NT2/D1 (cell line): Measurements from ENCODE around the gene RASAL1.
A peak's percentile ranks its signal among the peaks of the same experiment; 100 is the strongest.

Source experiments
- DNase-seq: peaks from one replicate; pipeline ENCODE4 v3.0.0-alpha.2; 2011; ENCODE audit warnings: low read depth, low spot score
- H3K27me3 ChIP-seq: 2 replicates; pipeline ENCODE4 v1.6.0; 2011; ENCODE audit warnings: mild to moderate bottlenecking; ENCODE audit not compliant: insufficient read length, insufficient read depth
- H3K36me3 ChIP-seq: 2 replicates; pipeline ENCODE4 v1.6.1; 2011; ENCODE audit warnings: mild to moderate bottlenecking, low read length, mixed read lengths; ENCODE audit not compliant: insufficient read depth, insufficient read length
- H3K4me1 ChIP-seq: 2 replicates; pipeline ENCODE4 v1.5.1; 2011; ENCODE audit not compliant: insufficient read depth, insufficient read length
- H3K4me3 ChIP-seq: 2 replicates; pipeline ENCODE4 v1.5.1; 2011; ENCODE audit warnings: low read depth; ENCODE audit not compliant: insufficient read length
- H3K9ac ChIP-seq: 2 replicates; pipeline ENCODE4 v1.6.0; 2011; ENCODE audit warnings: low read depth; ENCODE audit not compliant: insufficient read length
- H3K9me3 ChIP-seq: 2 replicates; pipeline ENCODE4 v1.5.1; 2011; ENCODE audit warnings: mild to moderate bottlenecking, low read length; ENCODE audit not compliant: insufficient read depth
- SUZ12 ChIP-seq: IDR thresholded peaks from 2 replicates; pipeline ENCODE4 v1.6.1; 2011; ENCODE audit not compliant: insufficient read length, insufficient read depth; ENCODE audit errors: extremely low read depth
- YY1 ChIP-seq: IDR thresholded peaks from 2 replicates; pipeline ENCODE4 v1.6.1; 2011; ENCODE audit not compliant: insufficient read length, insufficient read depth
- ZNF274 ChIP-seq: IDR thresholded peaks from 2 replicates; pipeline ENCODE4 v1.6.1; 2011; ENCODE audit warnings: mild to moderate bottlenecking, low read depth, low read length

The RASAL1 gene

DNA sequence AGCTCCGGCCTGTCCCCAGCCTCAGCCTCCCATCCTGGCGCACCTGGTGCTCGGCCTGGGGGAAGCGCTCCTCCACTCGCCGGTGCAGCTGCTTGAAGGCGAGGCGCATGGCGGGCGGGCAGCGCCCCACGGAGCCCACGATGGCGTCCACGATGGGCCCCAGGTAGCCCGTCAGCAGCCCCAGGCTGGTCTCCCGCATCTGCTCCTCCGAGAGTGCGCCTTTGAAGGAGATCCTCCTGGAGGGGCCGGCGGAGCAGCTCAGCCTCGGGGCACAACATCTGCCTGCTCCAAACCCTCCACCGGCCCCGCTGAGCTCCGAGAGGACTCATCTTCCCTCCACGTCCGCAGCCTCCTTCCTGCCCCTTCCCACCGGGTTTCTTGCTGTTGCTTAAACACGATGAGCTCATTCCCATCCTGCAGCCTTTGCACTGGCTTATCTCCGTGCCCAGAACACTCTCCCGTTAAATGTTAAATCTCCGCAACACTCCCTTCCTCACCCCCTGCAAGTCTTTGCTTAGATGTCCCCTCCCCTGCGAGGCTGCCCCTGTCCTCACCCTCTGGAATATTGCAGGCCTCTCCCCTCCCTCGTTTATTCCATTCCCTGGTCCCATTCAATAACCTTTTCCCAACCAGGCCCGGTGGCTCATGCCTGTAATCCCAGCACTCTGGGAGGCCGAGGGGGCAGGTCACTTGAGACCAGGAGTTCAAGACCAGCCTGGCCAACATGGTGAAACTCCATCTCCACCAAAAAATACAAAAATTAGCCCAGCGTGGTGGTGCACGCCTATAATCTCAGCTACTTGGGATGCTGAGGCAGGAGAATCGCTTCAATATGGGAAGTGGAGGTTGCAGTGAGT lies 23.3 kb downstream of the RASAL1 start:
- Histone ChIP-seq H3K27me3 (no peaks in the 10 kb centered on the region), H3K4me3 (no peak overlapping the region), H3K4me1 (peaks cover 3% of the 10 kb centered on the region), H3K9ac (peak overlapping the region; percentile 37), H3K9me3 (no peaks in the 10 kb centered on the region), H3K36me3 (no peaks in the 10 kb centered on the region)
- TF ChIP-seq YY1 (no peak), ZNF274 (no peak), SUZ12 (no peak)
- no peak for DNase-seq

DNA sequence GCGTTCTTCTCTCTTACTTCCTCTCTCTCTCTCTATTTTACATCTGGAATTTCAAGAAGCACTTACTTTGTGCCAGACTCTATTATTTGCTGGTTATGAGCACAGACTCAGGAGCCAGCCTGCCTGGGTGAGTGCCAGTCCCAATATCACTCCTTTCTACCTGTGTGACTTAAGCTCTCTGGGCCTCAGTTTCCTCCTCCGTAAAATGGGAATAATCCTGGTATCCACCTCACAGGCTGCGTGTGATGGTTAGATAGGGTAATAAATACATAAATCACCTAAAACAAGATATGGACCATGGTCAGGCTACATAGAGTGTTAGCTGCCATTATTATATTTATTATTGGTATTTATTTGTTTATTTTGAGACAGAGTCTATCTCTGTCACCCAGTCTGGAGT lies 24.3 kb downstream of the RASAL1 start:
- Histone ChIP-seq H3K9ac (no peak overlapping the region), H3K36me3 (no peaks in the 10 kb centered on the region), H3K4me3 (no peak overlapping the region), H3K27me3 (no peaks in the 10 kb centered on the region), H3K9me3 (no peaks in the 10 kb centered on the region), H3K4me1 (peaks cover 3% of the 10 kb centered on the region)
- DNase-seq: no peak
- TF ChIP-seq ZNF274 (no peak), SUZ12 (no peak), YY1 (no peak)

DNA sequence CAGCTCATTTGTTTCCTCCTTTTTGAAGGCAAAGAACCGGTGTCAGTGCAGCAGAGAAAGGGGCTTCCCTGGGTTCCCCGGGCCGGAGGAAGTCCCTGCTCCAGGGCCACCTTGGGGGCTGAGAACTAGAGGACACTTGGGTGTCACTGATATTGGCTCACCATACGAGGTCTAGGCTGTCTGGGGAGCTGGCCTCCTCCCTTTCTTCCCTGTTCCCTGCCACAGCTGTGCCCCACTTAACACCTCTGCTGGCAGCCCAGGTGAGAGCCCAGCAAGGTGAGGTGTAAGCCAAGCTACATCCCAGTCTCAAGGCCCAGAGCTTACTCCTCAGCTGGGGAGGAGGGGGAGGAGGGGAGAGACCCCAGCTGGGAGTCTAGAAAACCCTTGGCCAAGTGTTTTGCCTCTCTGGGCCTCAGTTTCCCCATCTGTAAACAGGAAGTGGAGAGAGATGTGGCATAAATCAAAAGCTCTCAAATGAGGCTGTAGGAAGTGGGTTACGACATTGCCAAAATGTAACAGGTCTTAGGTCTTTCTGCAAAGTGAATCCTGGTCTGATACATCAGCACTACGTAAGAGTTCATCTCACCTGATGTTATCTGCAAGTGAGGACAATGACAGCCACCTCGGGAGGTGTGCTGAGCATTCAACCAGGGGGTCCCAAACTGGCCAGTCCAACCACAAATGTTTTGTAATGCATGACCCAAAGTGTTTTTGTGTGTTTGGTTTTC lies 25.5 kb downstream of the RASAL1 start:
- no peak for DNase-seq
- TF ChIP-seq SUZ12: no peak
- no peak for TF ChIP-seq YY1
- TF ChIP-seq ZNF274: no peak
- no peak overlapping the region for H3K4me3 ChIP-seq
- H3K36me3 ChIP-seq: no peaks in the 10 kb centered on the region
- H3K9me3 ChIP-seq: no peaks in the 10 kb centered on the region
- no peaks in the 10 kb centered on the region for H3K27me3 ChIP-seq
- peaks cover 10% of the 10 kb centered on the region for H3K4me1 ChIP-seq
- no peak overlapping the region for H3K9ac ChIP-seq

DNA sequence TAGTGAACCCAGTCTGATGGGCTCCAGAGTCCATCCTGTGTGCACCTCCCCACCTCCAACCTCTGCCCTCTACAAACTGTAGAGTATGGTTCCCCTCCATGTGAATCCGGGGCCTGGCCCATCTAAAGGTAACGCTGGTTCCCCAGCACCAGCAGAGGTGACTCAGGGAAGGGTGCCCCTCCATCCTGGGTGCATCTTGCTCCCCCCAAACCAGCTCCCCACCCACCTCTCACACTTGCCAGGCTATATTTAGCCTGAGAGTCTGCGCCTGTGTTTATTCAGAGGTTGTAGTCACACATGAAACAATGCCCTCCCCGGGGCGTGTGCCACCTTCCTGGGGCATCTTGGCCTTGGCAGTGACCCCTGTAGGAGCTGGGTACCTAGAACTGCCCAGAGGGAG lies 26.2 kb downstream of the RASAL1 start:
- TF ChIP-seq YY1: no peak
- TF ChIP-seq SUZ12: no peak
- TF ChIP-seq ZNF274: no peak
- DNase-seq: no peak
- Histone ChIP-seq H3K36me3 (no peaks in the 10 kb centered on the region), H3K9ac (no peak overlapping the region), H3K4me3 (no peak overlapping the region), H3K9me3 (no peaks in the 10 kb centered on the region), H3K4me1 (peaks cover 10% of the 10 kb centered on the region), H3K27me3 (no peaks in the 10 kb centered on the region)

DNA sequence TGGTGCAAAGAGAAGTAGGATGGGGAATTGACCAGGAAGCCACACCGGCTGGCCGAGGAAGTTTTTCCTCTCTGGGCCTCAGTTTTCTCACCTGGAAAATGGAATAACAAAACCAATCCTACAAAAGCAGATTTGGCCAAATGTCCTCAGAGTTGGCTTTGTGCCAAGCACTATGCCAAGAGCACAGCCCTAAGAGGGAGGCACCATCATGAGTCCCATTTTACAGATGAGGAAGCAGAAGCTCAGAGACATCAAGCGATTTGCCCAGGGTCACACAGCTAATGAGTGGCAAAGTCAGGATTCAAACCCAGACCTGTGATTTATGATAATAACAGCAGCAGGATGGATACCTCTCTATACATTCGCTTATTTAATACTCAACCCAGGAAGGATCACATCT lies 27.3 kb downstream of the RASAL1 start:
- no peaks in the 10 kb centered on the region for H3K36me3 ChIP-seq
- TF ChIP-seq SUZ12 (no peak), YY1 (no peak), ZNF274 (no peak)
- no peaks in the 10 kb centered on the region for H3K9me3 ChIP-seq
- H3K9ac ChIP-seq: no peak overlapping the region
- no peaks in the 10 kb centered on the region for H3K27me3 ChIP-seq
- no peak overlapping the region for H3K4me3 ChIP-seq
- peaks cover 12% of the 10 kb centered on the region for H3K4me1 ChIP-seq
- DNase-seq: no peak

DNA sequence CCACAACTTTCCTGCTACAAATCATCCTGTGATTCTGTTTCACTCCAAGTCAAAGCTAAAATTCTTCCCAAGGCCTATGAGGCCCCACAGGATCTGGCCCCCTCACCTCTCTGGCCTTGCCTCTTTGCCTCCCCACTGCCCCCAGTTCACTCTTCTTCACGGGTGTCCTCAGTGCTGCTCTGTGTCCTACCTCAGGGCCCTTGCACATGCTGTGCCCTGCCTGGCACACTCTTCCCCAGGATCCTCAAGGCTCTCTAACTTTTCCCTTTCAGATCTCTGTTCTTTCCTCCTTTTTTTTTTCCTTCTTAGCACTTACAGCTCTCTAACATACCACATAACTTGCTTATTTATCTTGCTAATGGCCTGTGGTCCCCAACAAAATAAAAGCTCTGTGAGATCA lies 29.2 kb downstream of the RASAL1 start:
- no peak for DNase-seq
- no peaks in the 10 kb centered on the region for H3K36me3 ChIP-seq
- H3K9ac ChIP-seq: no peak overlapping the region
- H3K27me3 ChIP-seq: no peaks in the 10 kb centered on the region
- TF ChIP-seq YY1 (no peak), SUZ12 (no peak), ZNF274 (no peak)
- no peak overlapping the region for H3K4me3 ChIP-seq
- H3K9me3 ChIP-seq: no peaks in the 10 kb centered on the region
- H3K4me1 ChIP-seq: peaks cover 11% of the 10 kb centered on the region

DNA sequence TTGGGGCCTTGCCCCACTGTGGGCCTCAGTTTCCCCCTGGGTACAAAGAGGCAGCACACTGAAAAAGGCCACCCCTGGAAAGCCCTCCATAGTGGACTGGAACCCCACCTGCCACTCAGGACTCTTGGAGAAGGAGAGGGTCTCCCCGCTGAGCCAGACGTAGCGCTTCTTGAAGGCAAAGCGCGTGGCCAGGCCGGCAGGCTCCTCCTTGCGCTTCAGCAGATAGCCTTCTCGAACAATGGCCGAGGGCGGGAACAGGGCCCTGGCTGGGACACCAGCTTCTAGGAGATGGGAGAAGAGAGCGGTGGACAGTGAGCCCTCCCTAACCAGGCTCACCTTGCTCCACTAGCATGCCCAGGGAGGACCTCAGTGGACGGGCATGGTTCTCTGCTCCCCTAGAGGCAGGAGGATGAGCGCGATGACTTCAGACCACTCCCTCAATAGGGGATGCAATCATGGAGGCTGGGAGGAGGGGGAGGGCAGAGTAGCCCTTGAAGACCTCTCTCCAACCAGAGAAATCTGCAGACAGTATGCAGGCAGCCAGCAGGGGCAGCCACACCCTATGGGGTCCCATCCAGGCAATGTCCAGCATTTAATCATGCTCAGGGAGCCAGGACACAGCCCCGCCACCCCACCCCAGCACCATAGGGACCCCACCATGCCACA lies 29.8 kb downstream of the RASAL1 start:
- TF ChIP-seq YY1 (no peak), ZNF274 (no peak), SUZ12 (no peak)
- Histone ChIP-seq H3K36me3 (no peaks in the 10 kb centered on the region), H3K9me3 (no peaks in the 10 kb centered on the region), H3K9ac (no peak overlapping the region), H3K4me3 (no peak overlapping the region), H3K4me1 (peaks cover 11% of the 10 kb centered on the region), H3K27me3 (no peaks in the 10 kb centered on the region)
- DNase-seq: no peak
